ENCODE results near the gene PARP11.

PARP11 gene

DNA sequence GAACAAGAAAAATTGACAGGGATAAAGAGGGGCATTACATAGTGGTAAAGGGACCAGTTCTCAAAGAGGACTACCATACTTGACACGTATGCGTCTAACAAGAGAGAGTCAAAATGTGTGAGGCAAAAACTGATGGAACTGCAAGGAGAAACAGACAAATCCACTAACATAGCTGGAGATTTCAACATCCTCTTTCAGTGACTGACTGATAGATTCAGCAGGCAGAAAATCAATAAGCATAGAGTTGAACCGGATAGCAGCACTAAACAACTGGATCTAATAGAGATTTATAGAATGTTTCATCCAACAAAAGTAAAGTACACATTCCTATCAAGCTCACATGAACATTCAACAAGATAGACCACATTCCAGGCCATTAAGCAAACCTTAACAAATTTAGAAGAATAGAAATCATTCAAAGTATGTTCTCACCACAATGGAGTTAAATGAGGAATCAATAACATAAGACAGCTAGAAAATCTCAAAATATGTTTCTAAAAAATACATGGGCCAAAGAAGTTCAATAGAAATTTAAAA is 104.2 kb downstream of the PARP11 start:
- TF ChIP-seq, protein P1, sequence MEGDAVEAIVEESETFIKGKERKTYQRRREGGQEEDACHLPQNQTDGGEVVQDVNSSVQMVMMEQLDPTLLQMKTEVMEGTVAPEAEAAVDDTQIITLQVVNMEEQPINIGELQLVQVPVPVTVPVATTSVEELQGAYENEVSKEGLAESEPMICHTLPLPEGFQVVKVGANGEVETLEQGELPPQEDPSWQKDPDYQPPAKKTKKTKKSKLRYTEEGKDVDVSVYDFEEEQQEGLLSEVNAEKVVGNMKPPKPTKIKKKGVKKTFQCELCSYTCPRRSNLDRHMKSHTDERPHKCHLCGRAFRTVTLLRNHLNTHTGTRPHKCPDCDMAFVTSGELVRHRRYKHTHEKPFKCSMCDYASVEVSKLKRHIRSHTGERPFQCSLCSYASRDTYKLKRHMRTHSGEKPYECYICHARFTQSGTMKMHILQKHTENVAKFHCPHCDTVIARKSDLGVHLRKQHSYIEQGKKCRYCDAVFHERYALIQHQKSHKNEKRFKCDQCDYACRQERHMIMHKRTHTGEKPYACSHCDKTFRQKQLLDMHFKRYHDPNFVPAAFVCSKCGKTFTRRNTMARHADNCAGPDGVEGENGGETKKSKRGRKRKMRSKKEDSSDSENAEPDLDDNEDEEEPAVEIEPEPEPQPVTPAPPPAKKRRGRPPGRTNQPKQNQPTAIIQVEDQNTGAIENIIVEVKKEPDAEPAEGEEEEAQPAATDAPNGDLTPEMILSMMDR (conservative IDR thresholded peaks at IDR 0.05), result no peak
- no peak overlapping the region for H3K27ac ChIP-seq

DNA sequence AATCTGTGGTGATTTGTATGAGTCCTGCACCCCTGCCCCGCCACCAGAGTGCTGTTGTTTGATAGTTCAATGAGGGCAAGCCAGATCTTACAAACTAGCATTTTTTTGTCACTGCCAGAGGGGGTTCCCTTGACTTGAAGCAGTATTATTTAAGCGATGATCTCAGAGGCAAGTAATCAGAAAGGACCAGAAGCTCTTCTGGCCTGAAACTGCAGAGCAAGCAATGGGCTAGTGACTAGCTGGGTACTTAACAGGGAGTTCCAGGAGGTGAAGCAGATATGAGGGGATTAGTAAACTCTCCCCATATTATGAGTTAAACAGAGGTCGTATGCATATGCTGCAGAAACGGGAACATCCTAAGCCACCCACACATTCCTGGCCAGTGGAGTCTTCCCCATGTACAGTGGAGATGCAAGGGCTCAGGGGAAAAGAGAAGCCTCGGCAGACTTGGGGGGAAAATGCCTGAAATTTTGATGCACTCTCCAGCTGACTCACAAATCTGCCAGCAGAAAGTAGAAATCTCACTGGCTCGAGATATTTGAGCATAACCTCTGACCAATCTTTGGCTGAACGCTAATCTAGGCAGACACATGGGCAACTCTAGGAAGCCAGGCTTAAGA is 112.0 kb downstream of the PARP11 start:
- no peak overlapping the region for H3K27ac ChIP-seq
- TF ChIP-seq, protein P1 (conservative IDR thresholded peaks at IDR 0.05), result no peak

DNA sequence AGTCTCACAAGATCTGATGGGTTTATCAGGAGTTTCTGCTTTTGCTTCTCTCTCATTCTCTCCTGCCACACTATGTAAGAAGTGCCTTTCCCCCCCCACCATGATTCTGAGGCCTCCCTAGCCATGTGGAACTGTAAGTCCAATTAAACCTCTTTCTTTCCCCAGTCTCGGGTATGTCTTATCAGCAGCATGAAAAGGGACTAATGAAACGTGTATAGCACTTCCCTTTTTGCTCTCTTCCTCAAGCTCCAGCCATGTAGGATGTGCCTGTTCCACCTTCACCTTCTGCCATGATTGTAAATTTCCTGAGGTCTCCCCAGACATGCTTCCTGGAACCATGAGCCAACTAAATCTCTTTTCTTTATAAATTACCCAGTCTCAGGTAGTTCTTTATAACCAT is 113.3 kb downstream of the PARP11 start:
- TF ChIP-seq, protein P1 (conservative IDR thresholded peaks at IDR 0.05), result no peak

More for the DNA sequence above, 113.3 kb downstream of the PARP11 start:
- no peak overlapping the region for H3K27ac ChIP-seq
